IgD-negative memory B cell (primary cell): Measurements from ENCODE around the gene PERCC1. TPM values are rescaled to one million over a fixed set of nuclear protein-coding genes. Genes with fewer than 3 reads are reported as not detected.

ENCODE experiments used
- H3K27ac Mint-ChIP-seq, 3 donors: one replicate each; pipeline ENCODE4 v1.8.0; 2020 to 2022; ENCODE audit warnings: mild to moderate bottlenecking in 3 of 3, mixed read lengths in 3 of 3, moderate library complexity in 1 of 3
- H3K27me3 Mint-ChIP-seq: one replicate; pipeline ENCODE4 v1.8.0; 2021; ENCODE audit warnings: mixed read lengths
- H3K36me3 Mint-ChIP-seq: one replicate; pipeline ENCODE4 v1.8.0; 2020; ENCODE audit warnings: mild to moderate bottlenecking, mixed read lengths
- H3K4me1 Mint-ChIP-seq, 3 donors: one replicate each; pipeline ENCODE4 v1.8.0; 2020 to 2022; ENCODE audit warnings: mixed read lengths in 3 of 3, mild to moderate bottlenecking in 1 of 3
- H3K4me3 Mint-ChIP-seq, 4 donors: one replicate each; pipeline ENCODE4 v1.8.0; 2020 to 2022; ENCODE audit warnings: mild to moderate bottlenecking in 4 of 4, mixed read lengths in 4 of 4, moderate library complexity in 3 of 4
- H3K9me3 Mint-ChIP-seq, 3 donors: one replicate each; pipeline ENCODE4 v1.8.0; 2020 to 2021; ENCODE audit warnings: mixed read lengths in 3 of 3, mild to moderate bottlenecking in 1 of 3
- polyA plus RNA-seq: library from polyadenylated mRNA; unstranded; fragments of 300-500 nt; fragmentation: Illumina TruSeq; gene quantifications from one replicate; pipeline ENCODE4 v1.2.3, GENCODE V29; 2021

Gene PERCC1
- polyA plus RNA-seq, 1 donor from 2014 or later: not detected

- Mint-ChIP-seq H3K27me3 (no peaks in the 10 kb centered on the region), H3K9me3 (peaks cover 0 to 2% (median 0%) of the 10 kb centered on the region in 3 donors), H3K27ac (no peak overlapping the region), H3K4me3 (peak overlapping the region in 1 of 4 donors; percentile 23), H3K4me1 (peaks cover 5 to 9% (median 5%) of the 10 kb centered on the region in 3 donors), H3K36me3 (no peaks in the 10 kb centered on the region)
Observed at GRCh38 chr16:1425616-1426370, 5.1 kb upstream of the PERCC1 start.

- Mint-ChIP-seq H3K27me3 (no peaks in the 10 kb centered on the region), H3K4me1 (peaks cover 0 to 6% (median 3%) of the 10 kb centered on the region in 3 donors), H3K27ac (no peak overlapping the region), H3K9me3 (peaks cover 0 to 1% (median 0%) of the 10 kb centered on the region in 3 donors), H3K4me3 (peak overlapping the region in 1 of 4 donors; percentile 23), H3K36me3 (no peaks in the 10 kb centered on the region)
Observed at GRCh38 chr16:1426734-1427471, 4.0 kb upstream of the PERCC1 start.

- Mint-ChIP-seq H3K36me3 (no peaks in the 10 kb centered on the region), H3K9me3 (no peaks in the 10 kb centered on the region), H3K4me3 (peak overlapping the region in 1 of 4 donors; percentile 17), H3K27me3 (no peaks in the 10 kb centered on the region), H3K27ac (no peak overlapping the region), H3K4me1 (peaks cover 0 to 3% (median 2%) of the 10 kb centered on the region in 3 donors)
Observed at GRCh38 chr16:1427473-1428461, 3.1 kb upstream of the PERCC1 start.

- H3K4me3 Mint-ChIP-seq: no peak overlapping the region
- no peaks in the 10 kb centered on the region for H3K9me3 Mint-ChIP-seq
- no peaks in the 10 kb centered on the region for H3K36me3 Mint-ChIP-seq
- H3K4me1 Mint-ChIP-seq: peaks cover 0 to 3% (median 2%) of the 10 kb centered on the region in 3 donors
- H3K27ac Mint-ChIP-seq: no peak overlapping the region
- H3K27me3 Mint-ChIP-seq: no peaks in the 10 kb centered on the region
Observed at GRCh38 chr16:1428511-1428910, 2.4 kb upstream of the PERCC1 start.

- Mint-ChIP-seq H3K27ac (peak overlapping the region in 1 of 3 donors; percentile 53), H3K36me3 (no peaks in the 10 kb centered on the region), H3K9me3 (no peaks in the 10 kb centered on the region), H3K4me1 (peaks cover 0 to 3% (median 2%) of the 10 kb centered on the region in 3 donors), H3K27me3 (no peaks in the 10 kb centered on the region), H3K4me3 (no peak overlapping the region)
Observed at GRCh38 chr16:1429012-1429411, 1.9 kb upstream of the PERCC1 start.

DNA sequence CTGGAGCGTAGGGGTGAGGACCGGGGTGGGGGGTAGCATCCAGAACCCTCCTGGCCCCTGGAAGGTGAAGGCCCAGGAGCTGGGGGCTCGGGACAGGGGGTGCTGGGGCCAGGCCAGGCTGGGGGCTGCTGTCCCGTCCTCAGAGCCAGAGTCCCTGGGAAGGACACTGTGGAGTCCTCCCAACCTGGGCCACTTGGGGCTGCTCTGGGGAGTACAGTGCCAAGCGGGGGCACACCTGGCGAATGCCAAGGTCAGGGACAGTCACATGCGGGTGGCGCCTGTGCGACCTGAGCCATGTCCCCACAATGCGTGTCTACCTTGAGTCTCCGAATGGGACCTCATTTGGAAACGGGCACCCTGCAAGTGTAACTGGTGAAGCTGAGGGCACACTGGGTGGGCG is 1.2 kb upstream of the PERCC1 start:
- Mint-ChIP-seq H3K27ac (no peak overlapping the region), H3K27me3 (no peaks in the 10 kb centered on the region), H3K4me3 (no peak overlapping the region), H3K36me3 (no peaks in the 10 kb centered on the region), H3K9me3 (no peaks in the 10 kb centered on the region), H3K4me1 (peaks cover 0 to 3% (median 2%) of the 10 kb centered on the region in 3 donors)

GRCh38 chr16:1430214-1430758 is 592 bp upstream of the PERCC1 start:
- Mint-ChIP-seq H3K4me1 (peaks cover 0 to 3% (median 2%) of the 10 kb centered on the region in 3 donors), H3K27ac (no peak overlapping the region), H3K27me3 (no peaks in the 10 kb centered on the region), H3K36me3 (no peaks in the 10 kb centered on the region), H3K9me3 (no peaks in the 10 kb centered on the region), H3K4me3 (no peak overlapping the region)

DNA sequence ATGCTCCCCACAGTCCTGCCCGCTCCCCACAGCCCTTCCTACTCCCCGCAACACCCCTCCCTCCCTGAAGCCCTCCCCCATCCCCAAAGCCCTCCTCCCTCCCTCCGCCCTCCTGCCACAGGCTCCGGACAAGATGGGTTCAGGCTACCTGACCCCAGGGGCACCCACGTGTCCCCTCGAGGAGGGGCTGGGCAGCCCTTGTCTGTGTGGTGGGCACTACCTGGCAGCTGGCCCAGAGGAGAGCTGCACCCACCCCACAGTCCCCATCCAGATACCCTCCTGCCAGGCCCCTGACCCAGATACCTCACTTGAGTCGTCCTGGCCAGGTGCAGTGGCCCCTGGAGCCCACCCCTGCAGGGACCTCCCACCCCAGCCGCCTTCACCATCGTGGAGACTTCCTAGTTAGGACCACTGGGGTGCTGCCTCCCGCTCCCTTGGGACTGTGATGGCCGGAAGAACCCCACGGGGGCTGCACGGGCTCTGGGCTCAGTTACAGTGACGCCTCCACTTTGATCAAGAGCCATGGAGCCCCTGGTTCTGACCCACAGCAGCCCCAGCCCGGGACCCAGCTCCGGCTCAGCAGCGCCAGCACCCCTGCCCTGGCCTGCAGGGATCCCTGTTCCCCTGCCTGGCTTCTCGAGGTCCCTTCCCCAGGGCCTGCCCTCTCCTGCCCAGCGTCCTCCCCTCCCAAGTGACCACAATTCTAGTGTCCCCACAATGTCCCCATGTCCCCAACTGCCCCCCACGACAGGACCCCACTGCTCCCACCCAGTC is 806 bp downstream of the PERCC1 start:
- no peaks in the 10 kb centered on the region for H3K36me3 Mint-ChIP-seq
- no peaks in the 10 kb centered on the region for H3K27me3 Mint-ChIP-seq
- peaks cover 0 to 3% (median 2%) of the 10 kb centered on the region in 3 donors for H3K4me1 Mint-ChIP-seq
- H3K4me3 Mint-ChIP-seq: peak overlapping the region in 2 of 4 donors; percentile 45 to 54
- H3K9me3 Mint-ChIP-seq: no peaks in the 10 kb centered on the region
- peak overlapping the region in 1 of 3 donors; percentile 10 for H3K27ac Mint-ChIP-seq

- Mint-ChIP-seq H3K27me3 (no peaks in the 10 kb centered on the region), H3K9me3 (no peaks in the 10 kb centered on the region), H3K4me3 (peak overlapping the region in 2 of 4 donors; percentile 39 to 60), H3K4me1 (peaks cover 0 to 3% (median 2%) of the 10 kb centered on the region in 3 donors), H3K27ac (no peak overlapping the region), H3K36me3 (no peaks in the 10 kb centered on the region)
Observed at GRCh38 chr16:1432388-1433262, 1.7 kb downstream of the PERCC1 start.

DNA sequence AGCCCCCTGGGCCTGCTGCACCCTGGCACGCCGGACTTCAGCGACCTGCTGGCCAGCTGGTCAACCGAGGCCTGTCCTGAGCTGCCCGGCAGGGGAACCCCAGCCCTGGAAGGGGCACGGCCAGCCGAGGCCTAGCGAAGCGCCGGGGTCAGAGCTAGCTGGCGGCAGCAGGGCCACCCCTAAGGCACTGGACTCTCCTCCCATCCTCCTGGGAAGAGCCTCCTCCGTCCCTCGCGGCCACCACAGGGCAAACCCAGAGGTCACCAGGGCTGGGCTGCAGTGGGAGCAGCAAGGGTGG is 2.3 kb downstream of the PERCC1 start:
- Mint-ChIP-seq H3K4me3 (no peak overlapping the region), H3K27ac (no peak overlapping the region)

GRCh38 chr16:1433756-1434155 is 2.9 kb downstream of the PERCC1 start:
- no peak overlapping the region for H3K4me3 Mint-ChIP-seq
- H3K36me3 Mint-ChIP-seq: no peaks in the 10 kb centered on the region
- H3K27ac Mint-ChIP-seq: no peak overlapping the region
- no peaks in the 10 kb centered on the region for H3K27me3 Mint-ChIP-seq
- H3K4me1 Mint-ChIP-seq: peaks cover 0 to 3% (median 2%) of the 10 kb centered on the region in 3 donors
- H3K9me3 Mint-ChIP-seq: no peaks in the 10 kb centered on the region

More for the DNA sequence above, 2.3 kb downstream of the PERCC1 start:
- H3K27me3 Mint-ChIP-seq: no peaks in the 10 kb centered on the region
- H3K9me3 Mint-ChIP-seq: no peaks in the 10 kb centered on the region
- no peaks in the 10 kb centered on the region for H3K36me3 Mint-ChIP-seq
- H3K4me1 Mint-ChIP-seq: peaks cover 0 to 3% (median 2%) of the 10 kb centered on the region in 3 donors

- Mint-ChIP-seq H3K27ac (no peak overlapping the region), H3K4me1 (peaks cover 0 to 3% (median 0%) of the 10 kb centered on the region in 3 donors), H3K9me3 (no peaks in the 10 kb centered on the region), H3K36me3 (no peaks in the 10 kb centered on the region), H3K4me3 (no peak overlapping the region), H3K27me3 (no peaks in the 10 kb centered on the region)
Observed at GRCh38 chr16:1434644-1435592, 4.0 kb downstream of the PERCC1 start.
